AG09319 (cell line): ENCODE data around the gene FOXO3.

Experiments used
- DNase-seq: peaks from one replicate; pipeline ENCODE4 v3.0.0-alpha.2; 2010; ENCODE audit warnings: low read depth; ENCODE audit errors: extremely low read depth
- CTCF ChIP-seq: IDR thresholded peaks from 2 replicates; pipeline ENCODE4 v1.5.1; 2011; ENCODE audit warnings: low read depth, mild to moderate bottlenecking, inconsistent platforms, low read length, moderate library complexity

Gene FOXO3

GRCh38 chr6:108546079-108547049, 14.4 kb upstream of the FOXO3 start:
- DNase-seq, result no peak
- no peak for TF ChIP-seq CTCF

- no peak for DNase-seq
- TF ChIP-seq CTCF, result no peak
Observed at GRCh38 chr6:108549241-108549640, 11.5 kb upstream of the FOXO3 start.

- no peak for TF ChIP-seq CTCF
- DNase-seq, result no peak
Observed at GRCh38 chr6:108549741-108550140, 11.0 kb upstream of the FOXO3 start.

GRCh38 chr6:108550256-108550655, 10.5 kb upstream of the FOXO3 start:
- no peak for TF ChIP-seq CTCF

GRCh38 chr6:108555399-108556052, 5.2 kb upstream of the FOXO3 start:
- no peak for DNase-seq
- TF ChIP-seq CTCF, result no peak

More at GRCh38 chr6:108550256-108550655, 10.5 kb upstream of the FOXO3 start:
- no peak for DNase-seq

GRCh38 chr6:108556250-108556649, 4.5 kb upstream of the FOXO3 start:
- no peak for TF ChIP-seq CTCF
- DNase-seq, result no peak

GRCh38 chr6:108556866-108557493, 3.7 kb upstream of the FOXO3 start:
- no peak for TF ChIP-seq CTCF
- no peak for DNase-seq
